Mononuclear cell (primary cell): ENCODE results near the gene ABCA4. TPM values are rescaled to one million over a fixed set of nuclear protein-coding genes. Genes with fewer than 3 reads are reported as not detected.
"Not testable (repeated sequence)": the region's sequence is repeated elsewhere in the genome, so short reads cannot be mapped to it uniquely, and the experiment has no call there.

Experiments
- H3K27me3 ChIP-seq: 2 replicates; pipeline ENCODE4 v1.6.0; 2011; ENCODE audit warnings: low read length, control low read depth; ENCODE audit not compliant: insufficient read depth
- H3K4me1 ChIP-seq: 2 replicates; pipeline ENCODE4 v1.5.1; 2011; ENCODE audit warnings: mild to moderate bottlenecking, low read length, control low read depth; ENCODE audit not compliant: insufficient read depth
- H3K4me3 ChIP-seq: 2 replicates; pipeline ENCODE4 v1.5.1; 2011; ENCODE audit warnings: mild to moderate bottlenecking, low read length, moderate library complexity
- H3K9me3 ChIP-seq: 2 replicates; pipeline ENCODE4 v1.5.1; 2011; ENCODE audit warnings: low read depth, mild to moderate bottlenecking, control low read depth, low read length
- total RNA-seq: library from RNA; depleted of rRNA; stranded (reverse); fragments of >200 nt; gene quantifications from one replicate; pipeline ENCODE4 v1.2.3, GENCODE V29; 2012

The ABCA4 gene
- total RNA-seq, 1 donor = not detected

GRCh38 chr1:93995837-93996536, 125.0 kb downstream of the ABCA4 start:
- Histone ChIP-seq H3K4me1 (peaks cover 11% of the 10 kb centered on the region), H3K27me3 (no peaks in the 10 kb centered on the region), H3K9me3 (no peaks in the 10 kb centered on the region), H3K4me3 (no peak overlapping the region)

GRCh38 chr1:93993731-93994130, 127.2 kb downstream of the ABCA4 start:
- Histone ChIP-seq H3K4me1 (peaks cover 33% of the 10 kb centered on the region), H3K4me3 (no peak overlapping the region), H3K27me3 (no peaks in the 10 kb centered on the region)

GRCh38 chr1:93992954-93993353, 128.0 kb downstream of the ABCA4 start:
- Histone ChIP-seq H3K27me3 (no peaks in the 10 kb centered on the region), H3K4me3 (no peak overlapping the region), H3K4me1 (peaks cover 41% of the 10 kb centered on the region), H3K9me3 (no peaks in the 10 kb centered on the region)

More at GRCh38 chr1:93993731-93994130, 127.2 kb downstream of the ABCA4 start:
- no peaks in the 10 kb centered on the region for H3K9me3 ChIP-seq

- peaks cover 41% of the 10 kb centered on the region for H3K4me1 ChIP-seq
- no peaks in the 10 kb centered on the region for H3K27me3 ChIP-seq
- H3K4me3 ChIP-seq = no peak overlapping the region
- no peaks in the 10 kb centered on the region for H3K9me3 ChIP-seq
Observed at GRCh38 chr1:93992190-93992589, 128.8 kb downstream of the ABCA4 start.

- no peaks in the 10 kb centered on the region for H3K27me3 ChIP-seq
- peaks cover 41% of the 10 kb centered on the region for H3K4me1 ChIP-seq
- H3K9me3 ChIP-seq = no peaks in the 10 kb centered on the region
Observed at GRCh38 chr1:93991271-93991670, 129.7 kb downstream of the ABCA4 start.

GRCh38 chr1:93990477-93990876, 130.5 kb downstream of the ABCA4 start:
- H3K4me3 ChIP-seq, H3K27me3 ChIP-seq, H3K9me3 ChIP-seq: not testable (repeated sequence)
- H3K4me1 ChIP-seq = peaks cover 41% of the 10 kb centered on the region

More at GRCh38 chr1:93991271-93991670, 129.7 kb downstream of the ABCA4 start:
- no peak overlapping the region for H3K4me3 ChIP-seq

- H3K9me3 ChIP-seq = no peaks in the 10 kb centered on the region
- H3K4me3 ChIP-seq = no peak overlapping the region
- H3K4me1 ChIP-seq = peaks cover 41% of the 10 kb centered on the region
- H3K27me3 ChIP-seq = no peaks in the 10 kb centered on the region
Observed at GRCh38 chr1:93990010-93990409, 130.9 kb downstream of the ABCA4 start.

GRCh38 chr1:93989601-93990000, 131.3 kb downstream of the ABCA4 start:
- peaks cover 41% of the 10 kb centered on the region for H3K4me1 ChIP-seq
- H3K4me3 ChIP-seq = no peak overlapping the region
- no peaks in the 10 kb centered on the region for H3K27me3 ChIP-seq
- H3K9me3 ChIP-seq = no peaks in the 10 kb centered on the region

GRCh38 chr1:93988634-93989350, 132.2 kb downstream of the ABCA4 start:
- Histone ChIP-seq H3K9me3 (no peaks in the 10 kb centered on the region), H3K4me1 (peaks cover 41% of the 10 kb centered on the region), H3K27me3 (no peaks in the 10 kb centered on the region), H3K4me3 (no peak overlapping the region)

GRCh38 chr1:93981274-93981667, 139.7 kb downstream of the ABCA4 start:
- no peaks in the 10 kb centered on the region for H3K4me1 ChIP-seq
- H3K4me3 ChIP-seq = no peak overlapping the region
- H3K9me3 ChIP-seq = no peaks in the 10 kb centered on the region
- H3K27me3 ChIP-seq = no peaks in the 10 kb centered on the region

GRCh38 chr1:93980320-93981273, 140.4 kb downstream of the ABCA4 start:
- no peaks in the 10 kb centered on the region for H3K9me3 ChIP-seq
- no peaks in the 10 kb centered on the region for H3K4me1 ChIP-seq
- no peaks in the 10 kb centered on the region for H3K27me3 ChIP-seq
- no peak overlapping the region for H3K4me3 ChIP-seq

GRCh38 chr1:93979718-93980319, 141.1 kb downstream of the ABCA4 start:
- Histone ChIP-seq H3K9me3 (no peaks in the 10 kb centered on the region), H3K27me3 (no peaks in the 10 kb centered on the region), H3K4me3 (no peak overlapping the region)

GRCh38 chr1:93979040-93979717, 141.8 kb downstream of the ABCA4 start:
- Histone ChIP-seq H3K27me3 (no peaks in the 10 kb centered on the region), H3K4me3 (no peak overlapping the region), H3K4me1 (no peaks in the 10 kb centered on the region), H3K9me3 (no peaks in the 10 kb centered on the region)

More at GRCh38 chr1:93979718-93980319, 141.1 kb downstream of the ABCA4 start:
- H3K4me1 ChIP-seq = no peaks in the 10 kb centered on the region

GRCh38 chr1:93977598-93977945, 143.4 kb downstream of the ABCA4 start:
- no peaks in the 10 kb centered on the region for H3K27me3 ChIP-seq
- H3K9me3 ChIP-seq = no peaks in the 10 kb centered on the region
- H3K4me1 ChIP-seq = no peaks in the 10 kb centered on the region
- H3K4me3 ChIP-seq = no peak overlapping the region
